Left forelimb (tissue), 1 donor: ENCODE data around the gene CLDN15.
"Not testable (repeated sequence)": the region's sequence is repeated elsewhere in the genome, so short reads cannot be mapped to it uniquely, and the experiment has no call there.

Experiments
- DNase-seq: peaks from one replicate; pipeline ENCODE4 v3.0.0-alpha.2; 2018; ENCODE audit warnings: low spot score

The CLDN15 gene, protein sequence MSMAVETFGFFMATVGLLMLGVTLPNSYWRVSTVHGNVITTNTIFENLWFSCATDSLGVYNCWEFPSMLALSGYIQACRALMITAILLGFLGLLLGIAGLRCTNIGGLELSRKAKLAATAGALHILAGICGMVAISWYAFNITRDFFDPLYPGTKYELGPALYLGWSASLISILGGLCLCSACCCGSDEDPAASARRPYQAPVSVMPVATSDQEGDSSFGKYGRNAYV

GRCh38 chr7:101237206-101238067, at the start of gene CLDN15:
Gene CLDN15 (minus strand): TSS chr7:101237802. CDS start chr7:101237581, 221 bp downstream.
- no peak for DNase-seq

GRCh38 chr7:101287032-101287431, 49.4 kb upstream of the CLDN15 start:
- no peak for DNase-seq

DNA sequence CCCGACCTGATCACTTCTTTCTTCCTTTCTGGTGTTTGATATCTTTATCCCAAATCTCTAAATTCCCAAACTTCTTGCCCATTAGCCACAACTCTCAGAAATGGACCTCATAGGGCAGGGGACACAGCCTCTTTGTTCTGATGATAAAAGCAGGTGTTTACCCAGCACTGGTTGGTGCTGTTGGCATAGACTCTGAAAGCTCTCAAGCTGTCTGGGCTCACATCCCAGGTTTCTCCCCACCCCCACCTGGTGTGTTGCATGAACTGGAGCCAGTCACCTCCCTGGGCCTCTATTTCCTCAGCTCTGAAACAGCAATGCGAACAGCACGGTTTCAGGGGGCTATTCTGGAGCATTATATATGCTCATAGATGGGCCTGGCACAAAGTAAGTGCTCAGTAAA, 48.3 kb upstream of the CLDN15 start:
- DNase-seq = not testable (repeated sequence)

- no peak for DNase-seq
Observed at GRCh38 chr7:101285171-101285570, 47.6 kb upstream of the CLDN15 start.

DNA sequence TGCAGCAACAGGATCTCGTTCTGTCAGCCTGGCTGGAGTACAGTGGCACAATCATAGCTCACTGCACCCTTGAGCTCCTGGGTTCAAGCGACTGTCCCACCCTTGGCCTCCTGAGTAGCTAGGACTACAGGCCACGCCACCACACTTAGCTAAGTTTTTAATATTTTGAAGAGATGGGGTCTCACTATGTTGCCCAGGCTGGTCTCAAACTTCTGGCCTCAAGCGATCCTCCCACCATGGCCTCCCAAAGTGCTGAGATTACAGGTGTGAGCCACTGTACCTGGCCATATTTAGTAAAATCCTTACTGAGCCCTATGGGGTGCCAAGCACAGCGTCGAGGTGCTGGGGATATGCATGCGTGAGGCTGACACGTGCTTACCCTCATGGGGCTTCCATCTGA, 43.3 kb upstream of the CLDN15 start:
- not testable (repeated sequence) for DNase-seq

DNA sequence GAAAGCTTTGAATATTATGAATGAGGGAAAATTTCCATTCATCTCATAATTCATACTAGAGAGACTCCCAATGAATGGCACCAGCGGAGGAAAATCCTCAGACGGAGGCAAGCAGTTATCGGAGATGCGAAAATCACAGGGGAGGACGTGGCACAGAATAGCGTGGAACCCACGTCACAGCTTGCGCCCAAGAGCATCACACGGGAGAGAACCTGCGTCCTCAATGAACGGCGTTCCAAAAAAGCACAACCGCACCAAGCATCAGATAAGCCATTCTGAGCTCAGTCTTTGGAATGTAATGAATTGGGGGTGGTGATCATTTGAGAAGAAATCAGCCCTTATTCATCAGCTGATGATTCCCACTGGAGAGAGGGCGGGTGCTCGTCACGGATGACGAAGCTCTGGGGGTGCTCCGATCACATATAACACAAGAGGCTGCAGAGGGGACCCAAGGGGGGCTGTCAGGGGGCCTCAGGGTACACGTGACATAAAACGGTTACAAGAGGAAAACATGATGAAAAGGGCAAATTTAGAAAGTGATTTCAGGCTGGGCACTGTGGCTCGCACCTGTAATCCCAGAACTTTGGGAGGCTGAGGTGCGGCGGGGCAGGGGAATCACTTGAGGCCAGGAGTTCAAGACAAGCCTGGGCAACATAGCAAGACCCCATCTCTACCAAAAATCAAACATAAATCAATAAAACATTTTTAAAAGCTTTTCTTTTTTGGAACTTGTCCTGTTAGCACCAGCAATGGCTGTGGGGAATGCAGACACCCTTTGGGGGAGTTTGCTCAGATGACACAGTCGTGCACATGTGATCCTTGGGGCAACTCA, 41.1 kb upstream of the CLDN15 start:
- no peak for DNase-seq

DNA sequence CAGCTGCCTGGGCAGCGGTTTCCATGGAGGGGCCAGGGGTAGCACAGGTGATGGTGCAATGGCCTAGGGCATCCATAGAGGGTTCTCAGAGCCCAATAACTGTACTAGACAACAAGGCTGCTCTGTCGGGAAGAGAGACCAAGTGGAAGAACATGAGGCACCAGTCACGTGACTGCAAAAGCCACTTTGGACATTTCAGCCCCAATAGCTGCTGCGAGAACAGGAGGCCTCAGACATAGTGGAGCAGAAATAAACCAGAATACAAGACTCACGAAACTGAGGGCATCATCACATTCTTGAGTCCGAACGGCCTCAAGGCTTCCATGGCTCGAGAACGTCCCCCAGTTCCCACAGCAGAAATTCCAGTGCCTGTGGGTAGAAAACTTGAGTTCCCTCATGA, 39.6 kb upstream of the CLDN15 start:
- DNase-seq = no peak

DNA sequence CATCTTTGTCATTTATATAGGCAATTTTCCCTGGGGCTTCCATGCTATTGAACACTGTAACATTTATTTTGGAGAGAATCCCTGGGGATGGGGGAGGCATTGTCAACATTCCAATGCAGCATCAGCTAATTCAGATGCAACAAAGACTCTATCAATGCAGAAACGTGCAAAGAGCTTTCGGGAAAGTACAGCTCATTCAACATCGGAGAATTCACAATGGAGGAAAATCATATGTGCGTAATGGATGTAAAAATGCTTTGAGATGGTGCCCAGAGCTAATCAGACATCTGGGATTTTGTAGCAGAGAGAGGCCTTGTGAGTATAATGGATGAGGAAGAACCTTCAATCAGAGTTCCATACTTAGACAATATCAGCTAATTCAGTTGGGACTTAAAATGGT, 35.6 kb upstream of the CLDN15 start:
- DNase-seq = no peak

DNA sequence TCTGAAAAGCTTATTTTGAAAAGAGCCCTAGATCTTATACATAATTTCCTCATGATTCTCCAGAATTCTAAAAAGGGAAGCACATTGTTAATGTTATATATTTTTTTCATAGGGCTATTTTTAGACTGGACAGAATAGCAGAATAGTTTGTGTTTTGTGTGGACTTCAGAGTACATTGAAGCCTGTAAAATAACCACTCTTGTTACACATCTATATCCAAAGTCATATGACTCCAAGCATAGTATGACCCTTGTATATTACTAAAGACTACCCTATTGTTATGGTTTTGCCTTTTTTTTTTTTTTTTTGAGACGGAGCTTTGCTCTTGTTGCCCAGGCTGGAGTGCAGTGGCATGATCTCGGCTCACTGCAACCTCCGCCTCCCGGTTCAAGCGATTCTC, 33.4 kb upstream of the CLDN15 start:
- DNase-seq = no peak

DNA sequence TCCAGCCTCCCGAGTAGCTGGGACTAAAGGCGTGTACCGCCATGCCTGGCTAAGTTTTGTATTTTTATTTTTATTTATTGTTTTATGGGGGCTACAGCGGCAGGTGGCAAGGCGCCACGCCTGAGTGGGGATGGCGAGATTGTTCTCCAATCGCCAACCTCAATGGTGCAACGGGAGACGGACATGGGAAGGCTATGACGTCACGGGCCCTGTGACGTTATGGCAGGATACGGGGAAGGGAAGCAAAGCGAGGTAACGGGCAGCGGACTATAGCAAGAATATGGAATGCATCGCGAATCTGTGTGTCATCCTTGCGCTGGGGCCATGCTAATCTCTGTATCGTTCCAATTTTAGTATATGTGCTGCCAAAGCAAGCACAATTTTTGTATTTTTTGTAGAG, 32.1 kb upstream of the CLDN15 start:
- DNase-seq = no peak

- DNase-seq = no peak
Observed at GRCh38 chr7:101265622-101266516, 28.3 kb upstream of the CLDN15 start.

- DNase-seq = not testable (repeated sequence)
Observed at GRCh38 chr7:101264102-101264706, 26.6 kb upstream of the CLDN15 start.

GRCh38 chr7:101258243-101258731, 20.7 kb upstream of the CLDN15 start:
- DNase-seq = no peak

DNA sequence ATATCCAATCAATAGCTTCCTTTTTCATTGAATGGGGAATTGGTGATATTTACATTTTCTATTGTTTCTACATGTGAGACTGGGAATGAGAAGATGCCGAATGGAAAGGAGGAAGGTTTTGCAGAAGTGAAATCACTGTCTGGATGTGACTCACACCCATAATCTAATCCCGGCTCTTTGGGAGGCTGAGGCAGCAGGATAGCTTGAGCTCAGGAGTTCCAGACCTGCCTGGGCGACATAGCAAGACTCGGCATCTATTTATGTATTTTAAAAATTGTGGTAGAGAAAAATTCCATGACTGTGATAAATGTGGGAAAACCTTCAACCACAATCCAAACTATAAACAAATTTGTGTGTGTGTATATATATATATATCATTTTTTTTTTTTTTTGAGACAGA, 18.2 kb upstream of the CLDN15 start:
- no peak for DNase-seq

- not testable (repeated sequence) for DNase-seq
Observed at GRCh38 chr7:101253199-101253598, 15.6 kb upstream of the CLDN15 start.

GRCh38 chr7:101251871-101252659, 14.5 kb upstream of the CLDN15 start:
- DNase-seq = peak; percentile 98

GRCh38 chr7:101250324-101250723, 12.7 kb upstream of the CLDN15 start:
- DNase-seq = no peak

DNA sequence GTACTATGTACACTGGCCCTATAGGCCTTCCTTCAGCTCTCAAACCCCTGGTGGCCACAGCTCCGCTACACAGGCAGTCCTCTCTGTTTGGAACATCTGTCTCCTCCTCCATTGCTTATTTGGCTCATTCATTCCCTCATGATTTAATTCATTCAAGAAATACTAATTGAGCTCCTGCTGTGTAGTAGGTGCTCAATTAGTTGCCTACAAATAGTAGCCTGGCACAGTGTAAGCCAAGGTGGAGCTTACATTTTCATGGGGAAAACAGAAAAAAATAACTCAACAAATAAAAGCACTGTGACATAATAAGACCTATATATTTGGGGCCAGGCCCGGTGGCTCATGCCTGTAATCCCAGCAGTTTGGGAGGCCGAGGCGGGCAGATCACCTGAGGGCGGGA, 10.7 kb upstream of the CLDN15 start:
- DNase-seq = no peak

GRCh38 chr7:101245147-101245668, 7.6 kb upstream of the CLDN15 start:
- no peak for DNase-seq
